Muscle layer of duodenum (tissue), 2 donors: ENCODE data around the gene OPALIN.

Experiments
- H3K27ac ChIP-seq: one replicate; pipeline ENCODE4 v1.7.0; 2013; ENCODE audit warnings: mild to moderate bottlenecking, low read length
- H3K27me3 ChIP-seq: one replicate; pipeline ENCODE4 v1.7.0; 2013; ENCODE audit warnings: low read depth, mild to moderate bottlenecking, control low read depth, low read length
- H3K36me3 ChIP-seq, 2 donors: one replicate each; pipeline ENCODE4 v1.7.0; 2013; ENCODE audit warnings: low read length in 2 of 2, control low read depth in 1 of 2, mild to moderate bottlenecking in 1 of 2; ENCODE audit not compliant: insufficient read depth in 2 of 2, control insufficient read depth in 1 of 2
- H3K4me1 ChIP-seq, 2 donors: one replicate each; pipeline ENCODE4 v1.7.0; 2013; ENCODE audit warnings: low read length in 2 of 2, mild to moderate bottlenecking in 2 of 2, control low read depth in 1 of 2, moderate library complexity in 1 of 2; ENCODE audit not compliant: insufficient read depth in 2 of 2, control insufficient read depth in 1 of 2
- H3K4me3 ChIP-seq, 2 donors: one replicate each; pipeline ENCODE4 v1.7.0; 2013; ENCODE audit warnings: low read length in 2 of 2, low read depth in 1 of 2, mild to moderate bottlenecking in 1 of 2
- H3K9me3 ChIP-seq, 2 donors: one replicate each; pipeline ENCODE4 v1.7.0; 2013; ENCODE audit warnings: low read length in 2 of 2, control low read depth in 1 of 2, mild to moderate bottlenecking in 1 of 2; ENCODE audit not compliant: control insufficient read depth in 1 of 2
- donor health status: healthy.

OPALIN gene

GRCh38 chr10:96370584-96371157 is 11.9 kb upstream of the OPALIN start:
- peaks cover 0 to 6% of the 10 kb centered on the region in 2 donors for H3K4me1 ChIP-seq
- H3K27me3 ChIP-seq = no peaks in the 10 kb centered on the region
- H3K9me3 ChIP-seq = no peaks in the 10 kb centered on the region
- H3K4me3 ChIP-seq = no peak overlapping the region
- H3K27ac ChIP-seq = no peak overlapping the region
- no peaks in the 10 kb centered on the region for H3K36me3 ChIP-seq

- no peaks in the 10 kb centered on the region for H3K9me3 ChIP-seq
- H3K27ac ChIP-seq = no peak overlapping the region
- no peak overlapping the region for H3K4me3 ChIP-seq
- H3K4me1 ChIP-seq = peaks cover 0 to 2% of the 10 kb centered on the region in 2 donors
- H3K36me3 ChIP-seq = no peaks in the 10 kb centered on the region
- no peaks in the 10 kb centered on the region for H3K27me3 ChIP-seq
These were observed 11.2 kb upstream of the OPALIN start for GRCh38 chr10:96369890-96370583.

- Histone ChIP-seq H3K4me3 (no peak overlapping the region), H3K4me1 (no peaks in the 10 kb centered on the region), H3K36me3 (no peaks in the 10 kb centered on the region), H3K27ac (no peak overlapping the region), H3K9me3 (no peaks in the 10 kb centered on the region), H3K27me3 (no peaks in the 10 kb centered on the region)
These were observed 10.2 kb upstream of the OPALIN start for GRCh38 chr10:96368971-96369370.

GRCh38 chr10:96367470-96367869 is 8.7 kb upstream of the OPALIN start:
- Histone ChIP-seq H3K36me3 (no peaks in the 10 kb centered on the region), H3K4me1 (no peaks in the 10 kb centered on the region), H3K4me3 (no peak overlapping the region), H3K9me3 (no peaks in the 10 kb centered on the region), H3K27ac (no peak overlapping the region), H3K27me3 (no peaks in the 10 kb centered on the region)

- H3K4me3 ChIP-seq = no peak overlapping the region
- H3K27ac ChIP-seq = no peak overlapping the region
- no peaks in the 10 kb centered on the region for H3K9me3 ChIP-seq
These were observed 7.7 kb upstream of the OPALIN start for GRCh38 chr10:96366508-96366907.

GRCh38 chr10:96365571-96365970 is 6.8 kb upstream of the OPALIN start:
- Histone ChIP-seq H3K4me3 (no peak overlapping the region), H3K27ac (no peak overlapping the region), H3K36me3 (no peaks in the 10 kb centered on the region), H3K27me3 (no peaks in the 10 kb centered on the region), H3K4me1 (no peaks in the 10 kb centered on the region), H3K9me3 (no peaks in the 10 kb centered on the region)

More at GRCh38 chr10:96366508-96366907, 7.7 kb upstream of the OPALIN start:
- Histone ChIP-seq H3K4me1 (no peaks in the 10 kb centered on the region), H3K27me3 (no peaks in the 10 kb centered on the region), H3K36me3 (no peaks in the 10 kb centered on the region)

- Histone ChIP-seq H3K4me1 (no peaks in the 10 kb centered on the region), H3K36me3 (no peaks in the 10 kb centered on the region), H3K4me3 (no peak overlapping the region), H3K27ac (no peak overlapping the region), H3K27me3 (no peaks in the 10 kb centered on the region), H3K9me3 (no peaks in the 10 kb centered on the region)
These were observed 2.0 kb upstream of the OPALIN start for GRCh38 chr10:96360766-96361165.

- no peaks in the 10 kb centered on the region for H3K9me3 ChIP-seq
- H3K4me1 ChIP-seq = no peaks in the 10 kb centered on the region
- H3K36me3 ChIP-seq = no peaks in the 10 kb centered on the region
- no peak overlapping the region for H3K27ac ChIP-seq
- no peak overlapping the region for H3K4me3 ChIP-seq
- H3K27me3 ChIP-seq = no peaks in the 10 kb centered on the region
These were observed 1.5 kb upstream of the OPALIN start for GRCh38 chr10:96360331-96360730.

- H3K4me1 ChIP-seq = no peaks in the 10 kb centered on the region
- H3K36me3 ChIP-seq = no peaks in the 10 kb centered on the region
- no peak overlapping the region for H3K27ac ChIP-seq
- no peak overlapping the region for H3K4me3 ChIP-seq
- H3K27me3 ChIP-seq = no peaks in the 10 kb centered on the region
- no peaks in the 10 kb centered on the region for H3K9me3 ChIP-seq
These were observed 814 bp upstream of the OPALIN start for GRCh38 chr10:96359616-96360015.

GRCh38 chr10:96357038-96357620 is 1.7 kb downstream of the OPALIN start:
- no peaks in the 10 kb centered on the region for H3K4me1 ChIP-seq
- no peaks in the 10 kb centered on the region for H3K36me3 ChIP-seq
- H3K27ac ChIP-seq = no peak overlapping the region
- no peaks in the 10 kb centered on the region for H3K9me3 ChIP-seq
- H3K4me3 ChIP-seq = no peak overlapping the region
- H3K27me3 ChIP-seq = no peaks in the 10 kb centered on the region

GRCh38 chr10:96352582-96352981 is 6.2 kb downstream of the OPALIN start:
- no peak overlapping the region for H3K4me3 ChIP-seq
- no peaks in the 10 kb centered on the region for H3K36me3 ChIP-seq
- no peaks in the 10 kb centered on the region for H3K4me1 ChIP-seq
- H3K9me3 ChIP-seq = no peaks in the 10 kb centered on the region
- H3K27ac ChIP-seq = no peak overlapping the region
- no peaks in the 10 kb centered on the region for H3K27me3 ChIP-seq
